ENCODE measurements around the gene RPA3. TPM values are rescaled to one million over a fixed set of nuclear protein-coding genes. Genes with fewer than 3 reads are reported as not detected.
A peak's percentile ranks its signal among the peaks of the same experiment; 100 is the strongest.

Gene RPA3
- total RNA-seq, 1 donor from 2014 or later: 110 TPM

GRCh38 chr7:7654964-7655715, 63.3 kb downstream of the RPA3 start:
- Mint-ChIP-seq H3K9me3 (peaks cover 38% of the 10 kb centered on the region), H3K4me3 (no peak overlapping the region), H3K27ac (no peak overlapping the region), H3K4me1 (ENCODE audit: low read depth) (peaks cover 26% of the 10 kb centered on the region), H3K36me3 (ENCODE audit: low read depth) (peaks cover 21% of the 10 kb centered on the region), H3K27me3 (ENCODE audit: insufficient read depth) (peaks cover 4% of the 10 kb centered on the region)
- DNase-seq (ENCODE audit: low spot score): no peak
- intact Hi-C loops (cut with micrococcal nuclease): loop anchor here (2.0 kb wide), 1 partner anchor 14 kb away; no protein-coding TSS in a partner anchor

- DNase-seq (ENCODE audit: low spot score): no peak
These were observed 64.7 kb downstream of the RPA3 start for GRCh38 chr7:7653593-7654187.

GRCh38 chr7:7652798-7653540, 65.4 kb downstream of the RPA3 start:
- H3K27me3 Mint-ChIP-seq (ENCODE audit: insufficient read depth): peaks cover 4% of the 10 kb centered on the region
- DNase-seq (ENCODE audit: low spot score): no peak
- peaks cover 16% of the 10 kb centered on the region for H3K9me3 Mint-ChIP-seq
- H3K36me3 Mint-ChIP-seq (ENCODE audit: low read depth): peaks cover 10% of the 10 kb centered on the region
- no peak overlapping the region for H3K4me3 Mint-ChIP-seq
- no peak overlapping the region for H3K27ac Mint-ChIP-seq
- intact Hi-C loops (cut with micrococcal nuclease): no loop called here
- peaks cover 26% of the 10 kb centered on the region for H3K4me1 Mint-ChIP-seq (ENCODE audit: low read depth)

More at GRCh38 chr7:7653593-7654187, 64.7 kb downstream of the RPA3 start:
- peaks cover 23% of the 10 kb centered on the region for H3K9me3 Mint-ChIP-seq
- peaks cover 4% of the 10 kb centered on the region for H3K27me3 Mint-ChIP-seq (ENCODE audit: insufficient read depth)
- H3K4me1 Mint-ChIP-seq (ENCODE audit: low read depth): peaks cover 26% of the 10 kb centered on the region
- no peak overlapping the region for H3K27ac Mint-ChIP-seq
- H3K36me3 Mint-ChIP-seq (ENCODE audit: low read depth): peaks cover 12% of the 10 kb centered on the region
- H3K4me3 Mint-ChIP-seq: no peak overlapping the region
- intact Hi-C loops (cut with micrococcal nuclease): loop anchor here (2.0 kb wide), 1 partner anchor 15 kb away; no protein-coding TSS in a partner anchor

GRCh38 chr7:7651479-7651878, 66.9 kb downstream of the RPA3 start:
- Mint-ChIP-seq H3K9me3 (peaks cover 1% of the 10 kb centered on the region), H3K4me1 (ENCODE audit: low read depth) (peaks cover 26% of the 10 kb centered on the region), H3K36me3 (ENCODE audit: low read depth) (peaks cover 2% of the 10 kb centered on the region), H3K27ac (no peak overlapping the region), H3K4me3 (no peak overlapping the region), H3K27me3 (ENCODE audit: insufficient read depth) (no peaks in the 10 kb centered on the region)
- intact Hi-C loops (cut with micrococcal nuclease): no loop called here
- DNase-seq (ENCODE audit: low spot score): no peak

GRCh38 chr7:7650682-7651206, 67.7 kb downstream of the RPA3 start:
- Mint-ChIP-seq H3K9me3 (no peaks in the 10 kb centered on the region), H3K27me3 (ENCODE audit: insufficient read depth) (no peaks in the 10 kb centered on the region), H3K4me3 (no peak overlapping the region), H3K4me1 (ENCODE audit: low read depth) (peaks cover 26% of the 10 kb centered on the region), H3K27ac (no peak overlapping the region), H3K36me3 (ENCODE audit: low read depth) (peaks cover 2% of the 10 kb centered on the region)
- DNase-seq (ENCODE audit: low spot score): no peak
- intact Hi-C loops (cut with micrococcal nuclease): no loop called here

GRCh38 chr7:7647495-7648036, 70.8 kb downstream of the RPA3 start:
- H3K4me1 Mint-ChIP-seq (ENCODE audit: low read depth): peaks cover 19% of the 10 kb centered on the region
- peaks cover 12% of the 10 kb centered on the region for H3K36me3 Mint-ChIP-seq (ENCODE audit: low read depth)
- H3K27me3 Mint-ChIP-seq (ENCODE audit: insufficient read depth): no peaks in the 10 kb centered on the region
- intact Hi-C loops (cut with micrococcal nuclease): loop anchor here (10.0 kb wide), 1 partner anchor 923 kb away; no protein-coding TSS in a partner anchor
- H3K9me3 Mint-ChIP-seq: no peaks in the 10 kb centered on the region
- DNase-seq (ENCODE audit: low spot score): no peak
- no peak overlapping the region for H3K27ac Mint-ChIP-seq
- H3K4me3 Mint-ChIP-seq: no peak overlapping the region

GRCh38 chr7:7642081-7642480, 76.3 kb downstream of the RPA3 start:
- no peaks in the 10 kb centered on the region for H3K27me3 Mint-ChIP-seq (ENCODE audit: insufficient read depth)
- DNase-seq (ENCODE audit: low spot score): no peak
- H3K36me3 Mint-ChIP-seq (ENCODE audit: low read depth): peaks cover 15% of the 10 kb centered on the region
- peak overlapping the region; percentile 96 for H3K4me3 Mint-ChIP-seq
- intact Hi-C loops (cut with micrococcal nuclease): loop anchor here (5.0 to 10.0 kb wide), 3 partner anchors 75 to 1635 kb away; partner anchors contain the start of genes AIMP2, PMS2 and RPA3
- H3K4me1 Mint-ChIP-seq (ENCODE audit: low read depth): peaks cover 40% of the 10 kb centered on the region
- H3K9me3 Mint-ChIP-seq: no peaks in the 10 kb centered on the region
- H3K27ac Mint-ChIP-seq: peak overlapping the region; percentile 97

- no peak for DNase-seq (ENCODE audit: low spot score)
- Mint-ChIP-seq H3K36me3 (ENCODE audit: low read depth) (peaks cover 15% of the 10 kb centered on the region), H3K4me3 (peak overlapping the region; percentile 96), H3K9me3 (no peaks in the 10 kb centered on the region), H3K27me3 (ENCODE audit: insufficient read depth) (no peaks in the 10 kb centered on the region), H3K27ac (peak overlapping the region; percentile 97), H3K4me1 (ENCODE audit: low read depth) (peaks cover 40% of the 10 kb centered on the region)
- intact Hi-C loops (cut with micrococcal nuclease): loop anchor here (2.0 to 10.0 kb wide), 5 partner anchors 76 to 1634 kb away; partner anchors contain the start of genes AIMP2, PMS2 and RPA3
These were observed 77.2 kb downstream of the RPA3 start for GRCh38 chr7:7641129-7641663.

- intact Hi-C loops (cut with micrococcal nuclease): loop anchor here (1.0 to 10.0 kb wide), 15 partner anchors 31 to 1633 kb away; partner anchors contain the start of genes AIMP2, C1GALT1, GLCCI1 and MIOS
- peak within 1 kb of the TSS; percentile 96 for H3K4me3 Mint-ChIP-seq
- no peaks in the 10 kb centered on the region for H3K9me3 Mint-ChIP-seq
- peaks cover 16% of the 10 kb centered on the region for H3K36me3 Mint-ChIP-seq (ENCODE audit: low read depth)
- H3K4me1 Mint-ChIP-seq (ENCODE audit: low read depth): peaks cover 40% of the 10 kb centered on the region
- DNase-seq (ENCODE audit: low spot score): peak; percentile 98
- H3K27me3 Mint-ChIP-seq (ENCODE audit: insufficient read depth): no peaks in the 10 kb centered on the region
- peak within 1 kb of the TSS; percentile 97 for H3K27ac Mint-ChIP-seq
These were observed 77.9 kb downstream of the RPA3 start, which contains the start of gene UMAD1 for GRCh38 chr7:7640221-7641128. TSS of gene UMAD1 (plus strand) at chr7:7640752. CDS start at chr7:7673372, 32,620 bp downstream.

- peak overlapping the region; percentile 96 for H3K4me3 Mint-ChIP-seq
- peak; percentile 22 for DNase-seq (ENCODE audit: low spot score)
- H3K4me1 Mint-ChIP-seq (ENCODE audit: low read depth): peaks cover 40% of the 10 kb centered on the region
- no peaks in the 10 kb centered on the region for H3K9me3 Mint-ChIP-seq
- intact Hi-C loops (cut with micrococcal nuclease): loop anchor here (1.0 to 10.0 kb wide), 16 partner anchors 31 to 1633 kb away; partner anchors contain the start of genes AIMP2, C1GALT1, GLCCI1 and MIOS
- H3K27ac Mint-ChIP-seq: peak overlapping the region; percentile 97
- H3K36me3 Mint-ChIP-seq (ENCODE audit: low read depth): peaks cover 16% of the 10 kb centered on the region
- no peaks in the 10 kb centered on the region for H3K27me3 Mint-ChIP-seq (ENCODE audit: insufficient read depth)
These were observed 78.6 kb downstream of the RPA3 start for GRCh38 chr7:7639847-7640220.

GRCh38 chr7:7639421-7639820, 79.0 kb downstream of the RPA3 start:
- no peak for DNase-seq (ENCODE audit: low spot score)
- peak overlapping the region; percentile 97 for H3K27ac Mint-ChIP-seq
- H3K36me3 Mint-ChIP-seq (ENCODE audit: low read depth): peaks cover 14% of the 10 kb centered on the region
- peak overlapping the region; percentile 96 for H3K4me3 Mint-ChIP-seq
- H3K9me3 Mint-ChIP-seq: no peaks in the 10 kb centered on the region
- H3K4me1 Mint-ChIP-seq (ENCODE audit: low read depth): peaks cover 40% of the 10 kb centered on the region
- no peaks in the 10 kb centered on the region for H3K27me3 Mint-ChIP-seq (ENCODE audit: insufficient read depth)
- intact Hi-C loops (cut with micrococcal nuclease): loop anchor here (2.0 kb wide), 1 partner anchor 1003 kb away; the partner anchor contains the start of gene ZNF316
